Colonic mucosa (tissue), 4 donors: Measurements from ENCODE around the gene MSL2. TPM values are rescaled to one million over a fixed set of nuclear protein-coding genes. Genes with fewer than 3 reads are reported as not detected.
"Not testable (repeated sequence)": the region's sequence is repeated elsewhere in the genome, so short reads cannot be mapped to it uniquely, and the experiment has no call there.

Experiments
- DNase-seq: peaks from one replicate; pipeline ENCODE4 v3.0.0-alpha.2; 2020
- H3K27ac ChIP-seq: fragments of 200-600 bp; one replicate; pipeline ENCODE4 v1.8.0; 2021
- H3K27me3 ChIP-seq: fragments of 200-600 bp; one replicate; pipeline ENCODE4 v1.8.0; 2021
- H3K36me3 ChIP-seq: fragments of 200-600 bp; one replicate; pipeline ENCODE4 v1.8.0; 2021
- H3K4me1 ChIP-seq: fragments of 200-600 bp; one replicate; pipeline ENCODE4 v1.8.0; 2021; ENCODE audit warnings: mild to moderate bottlenecking
- H3K4me3 ChIP-seq: fragments of 200-600 bp; one replicate; pipeline ENCODE4 v1.8.0; 2021
- H3K9ac ChIP-seq, 2 donors: one replicate each; pipeline ENCODE4 v1.7.0; 2013; ENCODE audit warnings: control low read depth in 2 of 2, low read depth in 2 of 2, low read length in 2 of 2
- H3K9me3 ChIP-seq: fragments of 200-600 bp; one replicate; pipeline ENCODE4 v1.8.0; 2021
- intact Hi-C: fragments of 100-400 bp; cut with DNase I; formaldehyde crosslinking; loops from one replicate; pipeline ENCODE4 v1.14.1; 2022
- total RNA-seq, 2 donors: library from RNA; stranded (reverse); fragmentation: NEBNext Ultra II Directional in 1 of 2; extraction: Animal tissue kit (Norgen Biotek cat#: 25700) in 1 of 2; gene quantifications; one replicate each; pipeline ENCODE4 v1.2.1, GENCODE V29; 2021
- TF ChIP-seq, protein P1 (sequence below): fragments of 200-600 bp; IDR thresholded peaks from one replicate; pipeline ENCODE4 v1.8.0; 2022; ENCODE audit warnings: antibody characterized with exemption, mild to moderate bottlenecking
- donor health status: healthy.
- donor health status: DM: no; HTN: no; CAD: no.
- donor health status: DM: no; HTN: no; CAD: no.

MSL2 gene
- total RNA-seq, 2 donors from 2014 or later = 23.5 to 31.0 TPM

DNA sequence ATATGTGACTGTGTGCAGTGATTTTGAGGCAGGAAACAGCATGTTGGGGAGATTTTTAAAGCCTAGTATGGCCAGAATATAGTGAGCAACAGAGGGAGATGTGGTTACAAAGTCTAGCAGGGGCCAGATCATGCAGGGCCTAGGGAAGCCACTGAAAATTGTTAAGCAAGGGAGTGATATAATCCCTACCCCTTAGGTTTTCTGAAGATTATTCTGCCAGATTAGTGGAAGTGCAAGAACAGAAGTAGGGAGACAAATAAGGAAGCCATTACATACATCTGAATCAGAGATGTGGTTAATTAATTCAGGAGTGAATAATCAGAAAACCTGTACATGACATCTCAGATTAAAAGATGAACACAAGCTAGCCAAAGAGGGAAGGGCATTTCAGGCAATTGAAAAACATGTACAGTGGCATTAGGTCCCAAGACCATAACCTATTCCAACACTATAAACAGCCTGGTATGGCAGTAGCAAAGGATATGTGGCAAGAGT, 54.8 kb downstream of the MSL2 start:
- no peak for DNase-seq
- Histone ChIP-seq H3K9ac (no peak overlapping the region), H3K4me3 (no peak overlapping the region), H3K27me3 (no peaks in the 10 kb centered on the region), H3K36me3 (no peaks in the 10 kb centered on the region), H3K27ac (no peak overlapping the region), H3K9me3 (no peaks in the 10 kb centered on the region), H3K4me1 (no peaks in the 10 kb centered on the region)
- TF ChIP-seq, protein P1, sequence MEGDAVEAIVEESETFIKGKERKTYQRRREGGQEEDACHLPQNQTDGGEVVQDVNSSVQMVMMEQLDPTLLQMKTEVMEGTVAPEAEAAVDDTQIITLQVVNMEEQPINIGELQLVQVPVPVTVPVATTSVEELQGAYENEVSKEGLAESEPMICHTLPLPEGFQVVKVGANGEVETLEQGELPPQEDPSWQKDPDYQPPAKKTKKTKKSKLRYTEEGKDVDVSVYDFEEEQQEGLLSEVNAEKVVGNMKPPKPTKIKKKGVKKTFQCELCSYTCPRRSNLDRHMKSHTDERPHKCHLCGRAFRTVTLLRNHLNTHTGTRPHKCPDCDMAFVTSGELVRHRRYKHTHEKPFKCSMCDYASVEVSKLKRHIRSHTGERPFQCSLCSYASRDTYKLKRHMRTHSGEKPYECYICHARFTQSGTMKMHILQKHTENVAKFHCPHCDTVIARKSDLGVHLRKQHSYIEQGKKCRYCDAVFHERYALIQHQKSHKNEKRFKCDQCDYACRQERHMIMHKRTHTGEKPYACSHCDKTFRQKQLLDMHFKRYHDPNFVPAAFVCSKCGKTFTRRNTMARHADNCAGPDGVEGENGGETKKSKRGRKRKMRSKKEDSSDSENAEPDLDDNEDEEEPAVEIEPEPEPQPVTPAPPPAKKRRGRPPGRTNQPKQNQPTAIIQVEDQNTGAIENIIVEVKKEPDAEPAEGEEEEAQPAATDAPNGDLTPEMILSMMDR = no peak
- intact Hi-C loops = no loop called here

DNA sequence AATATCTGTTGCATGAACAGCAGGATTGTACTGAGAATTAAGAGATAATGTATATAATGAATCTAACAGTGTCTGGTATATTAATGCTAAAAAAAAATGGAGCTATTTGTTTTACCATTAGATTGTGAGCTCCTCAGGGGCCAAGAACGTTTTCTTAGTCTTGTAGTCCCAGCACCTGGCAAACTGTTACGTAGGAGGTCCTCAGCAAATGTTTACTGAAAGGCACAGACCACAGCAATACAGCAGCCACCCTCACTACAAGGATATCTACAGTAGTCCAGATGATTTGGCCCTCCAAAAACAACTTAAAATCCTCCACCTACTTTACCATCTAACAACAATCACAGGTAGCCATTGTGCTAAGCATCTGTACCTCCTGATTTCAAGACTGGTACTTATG, 59.7 kb downstream of the MSL2 start:
- no peak for DNase-seq
- Histone ChIP-seq H3K27ac (no peak overlapping the region), H3K4me3 (no peak overlapping the region), H3K27me3 (no peaks in the 10 kb centered on the region), H3K9ac (no peak overlapping the region), H3K4me1 (no peaks in the 10 kb centered on the region), H3K9me3 (no peaks in the 10 kb centered on the region), H3K36me3 (no peaks in the 10 kb centered on the region)
- TF ChIP-seq, protein P1 = no peak
- intact Hi-C loops = no loop called here

DNA sequence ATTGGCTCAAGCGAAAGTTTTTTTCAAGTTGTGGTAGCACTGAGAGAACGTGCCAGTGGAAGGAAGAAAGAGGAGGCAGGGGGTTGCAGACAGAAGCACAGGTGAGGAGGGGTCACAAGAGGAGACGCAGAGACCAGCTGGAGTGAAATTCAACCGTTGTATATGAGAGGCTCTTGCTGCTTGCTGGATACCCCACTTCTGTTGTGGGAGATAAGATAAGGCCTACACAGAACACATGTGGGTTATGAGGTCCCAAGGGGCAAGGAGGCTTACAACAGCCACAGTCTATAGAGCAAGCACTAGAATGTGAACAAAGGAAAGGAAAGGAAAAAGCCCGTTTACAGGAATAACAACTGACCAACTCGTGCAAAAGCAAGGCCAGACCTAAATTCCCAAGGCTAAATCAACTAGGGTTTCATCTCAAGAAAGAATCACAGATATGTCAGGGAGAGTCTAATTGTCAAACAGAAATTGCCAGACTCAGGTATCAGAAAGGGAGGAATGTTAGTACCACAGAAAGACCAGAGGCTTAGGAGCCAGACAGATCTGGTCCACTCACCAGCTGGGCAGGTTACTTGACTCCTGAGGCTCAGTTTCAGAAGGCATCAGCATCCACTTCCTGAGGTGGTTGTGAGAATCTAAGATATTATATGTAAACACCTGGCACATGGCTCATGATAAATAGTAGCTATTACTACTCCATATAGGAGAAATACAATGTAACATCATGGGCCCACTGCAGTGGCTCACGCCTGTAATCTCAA, 60.9 kb downstream of the MSL2 start:
- DNase-seq = no peak
- H3K9ac ChIP-seq = no peak overlapping the region
- no peak overlapping the region for H3K27ac ChIP-seq
- no peaks in the 10 kb centered on the region for H3K9me3 ChIP-seq
- TF ChIP-seq, protein P1 = no peak
- intact Hi-C loops = no loop called here
- H3K4me1 ChIP-seq = no peaks in the 10 kb centered on the region
- H3K36me3 ChIP-seq = no peaks in the 10 kb centered on the region
- no peaks in the 10 kb centered on the region for H3K27me3 ChIP-seq
- no peak overlapping the region for H3K4me3 ChIP-seq

DNA sequence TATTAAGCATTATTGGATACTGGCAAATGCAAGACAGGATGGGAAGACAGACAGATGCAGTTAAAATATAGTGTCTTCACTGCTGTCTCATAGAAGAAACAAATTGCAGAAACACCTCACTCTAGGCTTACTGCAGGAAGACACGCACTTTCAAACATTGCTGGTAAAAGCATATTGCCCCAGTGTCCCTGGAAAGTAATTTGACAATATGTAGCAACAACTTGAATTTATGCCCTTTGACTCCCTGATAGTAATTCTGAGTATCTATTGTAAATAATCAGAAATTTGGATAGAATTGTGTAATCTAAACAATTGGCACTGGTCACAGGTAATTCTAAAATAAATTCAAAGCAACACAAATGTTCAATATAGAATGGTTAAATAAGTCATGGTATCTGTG, 62.0 kb downstream of the MSL2 start:
- Histone ChIP-seq H3K27ac (no peak overlapping the region), H3K4me3 (no peak overlapping the region), H3K36me3 (no peaks in the 10 kb centered on the region), H3K27me3 (no peaks in the 10 kb centered on the region), H3K9me3 (no peaks in the 10 kb centered on the region), H3K9ac (no peak overlapping the region), H3K4me1 (no peaks in the 10 kb centered on the region)
- DNase-seq = no peak
- TF ChIP-seq, protein P1 = no peak
- intact Hi-C loops = no loop called here

DNA sequence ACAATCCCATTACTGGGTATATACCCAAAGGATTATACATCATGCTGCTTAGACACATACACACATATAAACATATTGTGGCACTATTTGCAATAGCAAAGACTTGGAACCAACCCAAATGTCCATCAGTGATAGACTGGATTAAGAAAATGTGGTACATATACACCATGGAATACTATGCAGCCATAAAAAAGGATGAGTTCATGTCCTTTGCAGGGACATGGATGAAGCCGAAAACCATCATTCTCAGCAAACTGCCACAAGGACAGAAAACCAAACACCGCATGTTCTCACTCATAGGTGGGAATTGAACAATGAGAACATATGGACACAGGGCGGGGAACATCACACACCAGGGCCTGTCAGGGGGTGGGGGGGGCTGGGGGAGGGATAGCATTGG, 64.5 kb downstream of the MSL2 start:
- DNase-seq, H3K27me3 ChIP-seq, H3K36me3 ChIP-seq, H3K9me3 ChIP-seq, H3K4me1 ChIP-seq, H3K4me3 ChIP-seq, H3K27ac ChIP-seq, intact Hi-C loops, H3K9ac ChIP-seq: not testable (repeated sequence)

DNA sequence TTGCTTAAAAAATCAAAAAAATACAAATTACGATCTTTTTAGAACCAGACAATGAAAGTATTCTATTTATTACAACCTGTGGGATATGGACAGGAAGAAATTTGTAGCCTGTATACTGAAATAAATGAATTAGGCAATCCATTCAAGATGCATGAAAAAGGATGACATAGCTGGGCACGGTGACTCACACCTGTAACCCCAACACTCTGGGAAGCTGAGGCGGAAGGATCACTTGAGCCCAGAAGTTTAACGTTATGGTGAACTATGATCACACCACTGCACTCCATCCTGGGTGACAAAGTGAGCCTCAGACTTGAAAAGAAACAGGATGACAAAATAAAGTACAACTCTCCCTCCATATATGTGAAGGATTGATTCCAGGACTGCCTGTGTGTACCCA, 74.1 kb downstream of the MSL2 start:
- no peaks in the 10 kb centered on the region for H3K36me3 ChIP-seq
- no peaks in the 10 kb centered on the region for H3K27me3 ChIP-seq
- H3K9ac ChIP-seq = no peak overlapping the region
- no peaks in the 10 kb centered on the region for H3K4me1 ChIP-seq
- no peaks in the 10 kb centered on the region for H3K9me3 ChIP-seq
- no peak overlapping the region for H3K27ac ChIP-seq
- intact Hi-C loops = no loop called here
- no peak overlapping the region for H3K4me3 ChIP-seq
- DNase-seq = no peak
- TF ChIP-seq, protein P1 = no peak
